ENCODE results near the gene PCDHGB4. TPM values are rescaled to one million over a fixed set of nuclear protein-coding genes. Genes with fewer than 3 reads are reported as not detected.
"Not testable (repeated sequence)": the region's sequence is repeated elsewhere in the genome, so short reads cannot be mapped to it uniquely, and the experiment has no call there.

The PCDHGB4 gene
- total RNA-seq, 1 donor from 2014 or later: 13.0 TPM

DNA sequence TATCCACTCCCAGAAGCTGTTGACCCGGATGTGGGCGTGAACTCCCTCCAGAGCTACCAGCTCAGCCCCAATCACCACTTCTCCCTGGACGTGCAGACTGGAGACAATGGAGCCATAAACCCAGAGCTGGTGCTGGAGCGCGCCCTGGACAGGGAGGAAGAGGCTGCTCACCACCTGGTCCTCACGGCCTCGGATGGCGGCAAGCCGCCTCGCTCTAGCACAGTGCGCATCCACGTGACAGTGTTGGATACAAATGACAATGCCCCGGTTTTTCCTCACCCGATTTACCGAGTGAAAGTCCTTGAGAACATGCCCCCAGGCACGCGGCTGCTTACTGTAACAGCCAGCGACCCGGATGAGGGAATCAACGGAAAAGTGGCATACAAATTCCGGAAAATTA, 5.8 kb downstream of the PCDHGB4 start:
- Mint-ChIP-seq H3K9me3 (peaks cover 14% of the 10 kb centered on the region), H3K4me1 (ENCODE audit: unreplicated experiment) (no peaks in the 10 kb centered on the region), H3K27me3 (no peaks in the 10 kb centered on the region), H3K4me3 (no peak overlapping the region), H3K27ac (no peak overlapping the region), H3K36me3 (peaks cover 22% of the 10 kb centered on the region)
- TF ChIP-seq, protein P1, sequence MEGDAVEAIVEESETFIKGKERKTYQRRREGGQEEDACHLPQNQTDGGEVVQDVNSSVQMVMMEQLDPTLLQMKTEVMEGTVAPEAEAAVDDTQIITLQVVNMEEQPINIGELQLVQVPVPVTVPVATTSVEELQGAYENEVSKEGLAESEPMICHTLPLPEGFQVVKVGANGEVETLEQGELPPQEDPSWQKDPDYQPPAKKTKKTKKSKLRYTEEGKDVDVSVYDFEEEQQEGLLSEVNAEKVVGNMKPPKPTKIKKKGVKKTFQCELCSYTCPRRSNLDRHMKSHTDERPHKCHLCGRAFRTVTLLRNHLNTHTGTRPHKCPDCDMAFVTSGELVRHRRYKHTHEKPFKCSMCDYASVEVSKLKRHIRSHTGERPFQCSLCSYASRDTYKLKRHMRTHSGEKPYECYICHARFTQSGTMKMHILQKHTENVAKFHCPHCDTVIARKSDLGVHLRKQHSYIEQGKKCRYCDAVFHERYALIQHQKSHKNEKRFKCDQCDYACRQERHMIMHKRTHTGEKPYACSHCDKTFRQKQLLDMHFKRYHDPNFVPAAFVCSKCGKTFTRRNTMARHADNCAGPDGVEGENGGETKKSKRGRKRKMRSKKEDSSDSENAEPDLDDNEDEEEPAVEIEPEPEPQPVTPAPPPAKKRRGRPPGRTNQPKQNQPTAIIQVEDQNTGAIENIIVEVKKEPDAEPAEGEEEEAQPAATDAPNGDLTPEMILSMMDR (conservative IDR thresholded peaks at IDR 0.05): no peak
- DNase-seq (ENCODE audit: extremely low spot score, unreplicated experiment): no peak

DNA sequence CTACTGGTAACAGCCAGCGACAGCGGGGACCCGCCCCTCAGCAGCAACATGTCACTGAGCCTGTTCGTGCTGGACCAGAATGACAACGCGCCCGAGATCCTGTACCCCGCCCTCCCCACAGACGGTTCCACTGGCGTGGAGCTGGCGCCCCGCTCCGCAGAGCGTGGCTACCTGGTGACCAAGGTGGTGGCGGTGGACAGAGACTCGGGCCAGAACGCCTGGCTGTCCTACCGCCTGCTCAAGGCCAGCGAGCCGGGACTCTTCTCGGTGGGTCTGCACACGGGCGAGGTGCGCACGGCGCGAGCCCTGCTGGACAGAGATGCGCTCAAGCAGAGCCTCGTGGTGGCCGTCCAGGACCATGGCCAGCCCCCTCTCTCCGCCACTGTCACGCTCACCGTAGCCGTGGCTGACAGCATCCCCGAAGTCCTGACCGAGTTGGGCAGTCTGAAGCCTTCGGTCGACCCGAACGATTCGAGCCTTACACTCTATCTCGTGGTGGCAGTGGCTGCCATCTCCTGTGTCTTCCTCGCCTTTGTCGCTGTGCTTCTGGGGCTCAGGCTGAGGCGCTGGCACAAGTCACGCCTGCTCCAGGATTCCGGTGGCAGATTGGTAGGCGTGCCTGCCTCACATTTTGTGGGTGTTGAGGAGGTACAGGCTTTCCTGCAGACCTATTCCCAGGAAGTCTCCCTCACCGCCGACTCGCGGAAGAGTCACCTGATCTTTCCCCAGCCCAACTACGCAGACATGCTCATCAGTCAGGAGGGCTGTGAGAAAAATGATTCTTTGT, 7.1 kb downstream of the PCDHGB4 start:
- not testable (repeated sequence) for H3K27ac Mint-ChIP-seq; H3K27me3 Mint-ChIP-seq; DNase-seq (ENCODE audit: extremely low spot score, unreplicated experiment); H3K4me1 Mint-ChIP-seq (ENCODE audit: unreplicated experiment); H3K4me3 Mint-ChIP-seq
- Mint-ChIP-seq H3K9me3 (peaks cover 14% of the 10 kb centered on the region), H3K36me3 (peaks cover 15% of the 10 kb centered on the region)

DNA sequence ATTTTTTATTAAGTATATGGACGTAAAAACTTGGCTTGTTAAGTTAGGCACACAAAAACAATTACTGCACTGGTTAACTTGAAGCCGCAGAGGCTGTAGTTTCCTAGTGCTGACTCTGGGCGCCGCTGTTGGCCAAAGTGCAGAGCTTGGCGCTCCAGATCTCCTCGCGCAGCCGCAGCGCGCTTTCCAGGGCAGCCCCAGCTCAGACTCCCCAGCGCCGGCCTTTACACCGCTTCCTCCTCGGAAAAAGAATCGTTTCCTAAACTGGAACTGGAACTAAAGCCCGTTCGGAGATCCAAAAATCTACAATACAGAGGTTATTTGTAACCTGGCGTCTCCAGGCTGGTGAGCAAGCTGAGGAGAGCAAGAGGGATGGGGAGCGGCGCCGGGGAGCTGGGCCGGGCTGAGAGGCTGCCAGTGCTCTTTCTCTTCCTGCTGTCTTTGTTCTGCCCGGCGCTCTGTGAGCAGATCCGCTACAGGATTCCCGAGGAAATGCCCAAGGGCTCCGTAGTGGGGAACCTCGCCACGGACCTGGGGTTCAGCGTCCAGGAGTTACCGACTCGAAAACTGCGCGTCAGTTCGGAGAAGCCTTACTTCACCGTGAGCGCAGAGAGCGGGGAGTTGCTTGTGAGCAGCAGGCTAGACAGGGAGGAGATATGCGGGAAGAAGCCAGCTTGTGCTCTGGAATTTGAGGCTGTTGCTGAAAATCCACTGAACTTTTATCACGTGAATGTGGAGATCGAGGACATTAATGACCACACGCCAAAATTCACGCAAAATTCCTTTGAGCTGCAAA, 10.5 kb downstream of the PCDHGB4 start, which contains the start of gene PCDHGB5:
Gene PCDHGB5, plus strand, starts transcription at position 192 of the 796 bp plus-strand sequence. Its CDS starts 181 bp downstream, at position 373.
- not testable (repeated sequence) for DNase-seq (ENCODE audit: extremely low spot score, unreplicated experiment); H3K27me3 Mint-ChIP-seq; H3K4me3 Mint-ChIP-seq; H3K4me1 Mint-ChIP-seq (ENCODE audit: unreplicated experiment); H3K27ac Mint-ChIP-seq
- Mint-ChIP-seq H3K9me3 (peaks cover 13% of the 10 kb centered on the region), H3K36me3 (peaks cover 10% of the 10 kb centered on the region)
- TF ChIP-seq, protein P1 (conservative IDR thresholded peaks at IDR 0.05): peak; percentile 26

DNA sequence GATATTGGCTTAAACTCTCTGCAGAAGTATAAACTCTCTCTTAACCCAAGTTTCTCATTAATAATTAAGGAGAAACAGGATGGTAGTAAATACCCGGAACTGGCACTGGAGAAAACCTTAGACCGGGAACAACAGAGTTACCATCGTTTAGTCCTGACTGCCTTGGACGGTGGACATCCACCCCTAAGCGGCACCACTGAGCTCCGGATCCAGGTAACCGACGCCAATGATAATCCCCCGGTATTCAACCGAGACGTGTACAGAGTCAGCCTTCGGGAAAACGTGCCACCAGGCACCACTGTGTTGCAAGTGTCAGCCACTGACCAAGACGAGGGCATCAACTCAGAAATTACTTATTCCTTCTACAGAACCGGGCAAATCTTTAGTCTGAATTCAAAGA, 11.1 kb downstream of the PCDHGB4 start:
- Mint-ChIP-seq H3K4me1 (ENCODE audit: unreplicated experiment) (no peaks in the 10 kb centered on the region), H3K4me3 (no peak overlapping the region), H3K9me3 (peaks cover 13% of the 10 kb centered on the region), H3K36me3 (peaks cover 10% of the 10 kb centered on the region), H3K27ac (no peak overlapping the region), H3K27me3 (no peaks in the 10 kb centered on the region)
- DNase-seq (ENCODE audit: extremely low spot score, unreplicated experiment): no peak
- TF ChIP-seq, protein P1 (conservative IDR thresholded peaks at IDR 0.05): no peak

- no peak overlapping the region for H3K27ac Mint-ChIP-seq
- H3K4me1 Mint-ChIP-seq (ENCODE audit: unreplicated experiment): no peaks in the 10 kb centered on the region
- no peak for DNase-seq (ENCODE audit: extremely low spot score, unreplicated experiment)
- no peak overlapping the region for H3K4me3 Mint-ChIP-seq
- peaks cover 9% of the 10 kb centered on the region for H3K9me3 Mint-ChIP-seq
- no peaks in the 10 kb centered on the region for H3K27me3 Mint-ChIP-seq
- TF ChIP-seq, protein P1 (conservative IDR thresholded peaks at IDR 0.05): no peak
- H3K36me3 Mint-ChIP-seq: peaks cover 9% of the 10 kb centered on the region
Observed at GRCh38 chr5:141399555-141400258, 12.2 kb downstream of the PCDHGB4 start.
